TTC549 (cell line): Measurements from ENCODE around the gene BNC1.

Source experiments
- FAIRE-seq: peaks from 2 replicates; lab custom pipeline; 2012; peaks lifted over from hg19 to GRCh38; lab: Jason Lieb, UNC

BNC1 gene

GRCh38 chr15:83284559-83285283 lies at the start of gene BNC1:
Gene BNC1 (minus strand): TSS chr15:83284664. CDS start chr15:83284628, 36 bp downstream.
- FAIRE-seq = no peak

- no peak for FAIRE-seq
Measured at GRCh38 chr15:83327041-83327440, 42.6 kb upstream of the BNC1 start.

GRCh38 chr15:83324799-83325198 lies 40.3 kb upstream of the BNC1 start:
- no peak for FAIRE-seq

- no peak for FAIRE-seq
Measured at GRCh38 chr15:83323296-83323711, 38.8 kb upstream of the BNC1 start.

- no peak for FAIRE-seq
Measured at GRCh38 chr15:83322691-83323090, 38.2 kb upstream of the BNC1 start.

- no peak for FAIRE-seq
Measured at GRCh38 chr15:83322061-83322460, 37.6 kb upstream of the BNC1 start.

- no peak for FAIRE-seq
Measured at GRCh38 chr15:83320844-83321243, 36.4 kb upstream of the BNC1 start.

GRCh38 chr15:83320404-83320803 lies 35.9 kb upstream of the BNC1 start:
- no peak for FAIRE-seq

- no peak for FAIRE-seq
Measured at GRCh38 chr15:83319771-83320170, 35.3 kb upstream of the BNC1 start.

- no peak for FAIRE-seq
Measured at GRCh38 chr15:83318861-83319415, 34.5 kb upstream of the BNC1 start.

- FAIRE-seq = no peak
Measured at GRCh38 chr15:83318036-83318435, 33.6 kb upstream of the BNC1 start.

GRCh38 chr15:83312071-83312470 lies 27.6 kb upstream of the BNC1 start:
- FAIRE-seq = no peak

GRCh38 chr15:83310521-83311456 lies 26.3 kb upstream of the BNC1 start:
- FAIRE-seq = no peak

GRCh38 chr15:83308671-83309070 lies 24.2 kb upstream of the BNC1 start:
- FAIRE-seq = no peak

- FAIRE-seq = no peak
Measured at GRCh38 chr15:83306561-83306960, 22.1 kb upstream of the BNC1 start.

- FAIRE-seq = no peak
Measured at GRCh38 chr15:83305704-83306291, 21.3 kb upstream of the BNC1 start.

- FAIRE-seq = no peak
Measured at GRCh38 chr15:83304861-83305703, 20.6 kb upstream of the BNC1 start.

GRCh38 chr15:83303535-83303934 lies 19.1 kb upstream of the BNC1 start:
- FAIRE-seq = no peak

GRCh38 chr15:83300826-83301225 lies 16.4 kb upstream of the BNC1 start:
- no peak for FAIRE-seq

- no peak for FAIRE-seq
Measured at GRCh38 chr15:83299462-83299861, 15.0 kb upstream of the BNC1 start.

- FAIRE-seq = no peak
Measured at GRCh38 chr15:83295417-83295816, 11.0 kb upstream of the BNC1 start.

GRCh38 chr15:83293201-83293600 lies 8.7 kb upstream of the BNC1 start:
- no peak for FAIRE-seq
